Parathyroid adenoma (tissue), 2 donors: ENCODE measurements around the gene NELL2.

Experiments
- H2AFZ ChIP-seq: fragments of 300-600 bp; sonication (generic); one replicate; pipeline ENCODE4 v1.7.0; 2017; ENCODE audit warnings: antibody characterized with exemption, mild to moderate bottlenecking
- H3K27ac ChIP-seq: fragments of 300-600 bp; sonication (generic); one replicate; pipeline ENCODE4 v1.7.0; 2017
- H3K27me3 ChIP-seq: fragments of 300-600 bp; sonication (generic); one replicate; pipeline ENCODE4 v1.7.0; 2017; ENCODE audit warnings: low read length; ENCODE audit not compliant: control insufficient read depth, insufficient read depth
- H3K36me3 ChIP-seq: fragments of 300-600 bp; sonication (generic); one replicate; pipeline ENCODE4 v1.7.0; 2017; ENCODE audit warnings: low read length; ENCODE audit not compliant: control insufficient read depth, insufficient read depth
- H3K4me1 ChIP-seq: fragments of 300-600 bp; sonication (generic); one replicate; pipeline ENCODE4 v1.7.0; 2017; ENCODE audit warnings: control low read depth
- H3K4me2 ChIP-seq: fragments of 300-600 bp; sonication (generic); one replicate; pipeline ENCODE4 v1.7.0; 2017; ENCODE audit warnings: low read length
- H3K4me3 ChIP-seq: fragments of 300-600 bp; sonication (generic); one replicate; pipeline ENCODE4 v1.7.0; 2017; ENCODE audit warnings: low read depth, low read length
- H3K79me2 ChIP-seq: fragments of 300-600 bp; sonication (generic); one replicate; pipeline ENCODE4 v1.7.0; 2017; ENCODE audit warnings: control low read depth
- H3K9ac ChIP-seq: fragments of 300-600 bp; sonication (generic); one replicate; pipeline ENCODE4 v1.7.0; 2017; ENCODE audit warnings: mild to moderate bottlenecking
- H3K9me3 ChIP-seq: fragments of 300-600 bp; sonication (generic); one replicate; pipeline ENCODE4 v1.7.0; 2017; ENCODE audit warnings: low read length; ENCODE audit not compliant: control insufficient read depth
- CTCF ChIP-seq: fragments of 300-600 bp; sonication (generic); IDR thresholded peaks from one replicate; pipeline ENCODE4 v1.7.0; 2017; ENCODE audit warnings: antibody characterized with exemption, mild to moderate bottlenecking
- donor health status: primary hyperparathyroidism.

NELL2 gene

GRCh38 chr12:44503329-44503728, 372.8 kb downstream of the NELL2 start:
- no peaks in the 10 kb centered on the region for H3K79me2 ChIP-seq
- no peaks in the 10 kb centered on the region for H3K9me3 ChIP-seq
- H3K4me2 ChIP-seq = no peak overlapping the region
- no peak overlapping the region for H3K27ac ChIP-seq
- H3K4me3 ChIP-seq = no peak overlapping the region
- TF ChIP-seq CTCF = no peak
- H3K4me1 ChIP-seq = no peaks in the 10 kb centered on the region
- no peaks in the 10 kb centered on the region for H3K27me3 ChIP-seq
- H3K9ac ChIP-seq = no peak overlapping the region
- no peaks in the 10 kb centered on the region for H3K36me3 ChIP-seq
- no peak overlapping the region for H2AFZ ChIP-seq

- Histone ChIP-seq H3K27me3 (no peaks in the 10 kb centered on the region), H3K36me3 (no peaks in the 10 kb centered on the region), H3K4me1 (no peaks in the 10 kb centered on the region), H3K27ac (no peak overlapping the region), H3K4me2 (no peak overlapping the region), H3K79me2 (no peaks in the 10 kb centered on the region), H3K9me3 (no peaks in the 10 kb centered on the region), H3K9ac (no peak overlapping the region), H3K4me3 (no peak overlapping the region), H2AFZ (no peak overlapping the region)
- TF ChIP-seq CTCF = no peak
Observed at GRCh38 chr12:44502681-44503080, 373.4 kb downstream of the NELL2 start.

GRCh38 chr12:44500423-44500822, 375.7 kb downstream of the NELL2 start:
- no peak overlapping the region for H3K27ac ChIP-seq
- TF ChIP-seq CTCF = no peak
- no peak overlapping the region for H2AFZ ChIP-seq
- no peaks in the 10 kb centered on the region for H3K4me1 ChIP-seq
- H3K27me3 ChIP-seq = no peaks in the 10 kb centered on the region
- H3K79me2 ChIP-seq = no peaks in the 10 kb centered on the region
- no peak overlapping the region for H3K4me3 ChIP-seq
- no peak overlapping the region for H3K4me2 ChIP-seq
- H3K9me3 ChIP-seq = no peaks in the 10 kb centered on the region
- H3K9ac ChIP-seq = no peak overlapping the region
- H3K36me3 ChIP-seq = no peaks in the 10 kb centered on the region

- no peak overlapping the region for H3K4me2 ChIP-seq
- no peaks in the 10 kb centered on the region for H3K27me3 ChIP-seq
- H3K36me3 ChIP-seq = no peaks in the 10 kb centered on the region
- H3K9me3 ChIP-seq = no peaks in the 10 kb centered on the region
- H3K9ac ChIP-seq = no peak overlapping the region
- no peak overlapping the region for H2AFZ ChIP-seq
- H3K4me3 ChIP-seq = no peak overlapping the region
- H3K27ac ChIP-seq = no peak overlapping the region
- H3K4me1 ChIP-seq = no peaks in the 10 kb centered on the region
- no peaks in the 10 kb centered on the region for H3K79me2 ChIP-seq
- TF ChIP-seq CTCF = no peak
Observed at GRCh38 chr12:44497044-44497443, 379.1 kb downstream of the NELL2 start.

- Histone ChIP-seq H3K9ac (no peak overlapping the region), H3K27ac (no peak overlapping the region), H2AFZ (no peak overlapping the region), H3K4me3 (no peak overlapping the region), H3K36me3 (no peaks in the 10 kb centered on the region), H3K4me2 (no peak overlapping the region), H3K4me1 (no peaks in the 10 kb centered on the region), H3K9me3 (no peaks in the 10 kb centered on the region), H3K79me2 (no peaks in the 10 kb centered on the region), H3K27me3 (no peaks in the 10 kb centered on the region)
- TF ChIP-seq CTCF = no peak
Observed at GRCh38 chr12:44490181-44490580, 385.9 kb downstream of the NELL2 start.
